ENCODE data around the gene GGA1. TPM values are rescaled to one million over a fixed set of nuclear protein-coding genes. Genes with fewer than 3 reads are reported as not detected.

GGA1 gene
- total and polyA plus RNA-seq, 2 of the 4 experiments (the other 2 are of a cell fraction): 17.2 to 48.5 TPM

DNA sequence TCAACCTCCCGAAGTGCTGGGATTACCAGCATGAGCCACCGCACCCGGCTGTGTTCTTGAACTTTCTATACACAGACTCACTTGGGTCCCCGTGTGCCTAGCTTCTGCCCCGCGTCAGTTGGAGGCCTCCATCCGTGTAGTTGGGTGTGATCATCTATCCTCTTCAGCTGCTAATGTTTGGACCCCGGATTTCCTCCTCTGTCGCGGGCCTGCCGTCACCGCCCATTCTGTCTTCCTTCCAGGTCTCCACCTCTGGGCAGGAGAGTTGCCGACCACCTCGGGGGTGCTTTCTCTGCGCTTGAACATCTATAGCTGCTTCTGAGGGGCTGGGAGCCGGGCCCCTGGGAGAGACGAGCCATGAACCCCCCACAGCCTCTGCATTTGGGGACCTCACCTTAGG, 42.8 kb upstream of the GGA1 start:
- Histone ChIP-seq H3K14ac (replicated peaks; ENCODE audit: low read depth, low read length) (no peak overlapping the region), H3K9me1 (ENCODE audit: insufficient read depth, low read length) (peaks cover 27% of the 10 kb centered on the region), H3K4me1 (ENCODE audit: control insufficient read depth, insufficient read depth, low read length) (peaks cover 27% of the 10 kb centered on the region), H3K27me3 (ENCODE audit: control insufficient read depth, insufficient read depth, low read length) (no peaks in the 10 kb centered on the region), H2AK5ac (ENCODE audit: low read depth, low read length) (no peak overlapping the region), H2AFZ (replicated peaks; ENCODE audit: low read length, poor library complexity) (no peak overlapping the region), H2BK5ac (ENCODE audit: low read depth, low read length, poor library complexity, severe bottlenecking) (no peak overlapping the region), H3K36me3 (ENCODE audit: control insufficient read depth, insufficient read depth, low read length) (peaks cover 51% of the 10 kb centered on the region), H3K9ac (ENCODE audit: low read depth, low read length) (no peak overlapping the region), H3K56ac (ENCODE audit: extremely low read depth, insufficient read depth, low read length) (no peak overlapping the region), H3K18ac (ENCODE audit: low read depth, low read length) (no peak overlapping the region), H2BK20ac (ENCODE audit: low read depth, low read length) (no peak overlapping the region), H4K91ac (ENCODE audit: insufficient read depth, low read depth, low read length) (no peak overlapping the region), H4K5ac (ENCODE audit: low read depth, low read length) (no peak overlapping the region), H2AK9ac (replicated peaks; ENCODE audit: low read depth, low read length, poor library complexity) (no peak overlapping the region), H3K27ac (ENCODE audit: insufficient read depth, low read length) (no peak overlapping the region), H3K4me3 (ENCODE audit: insufficient read depth, low read depth, low read length) (no peak overlapping the region), H3K4ac (ENCODE audit: low read depth, low read length) (no peak overlapping the region), H2BK15ac (ENCODE audit: low read depth, low read length) (no peak overlapping the region), H3K9me3 (ENCODE audit: control insufficient read depth, insufficient read depth, low read length) (no peaks in the 10 kb centered on the region), H2BK120ac (ENCODE audit: low read depth, low read length) (no peak overlapping the region), H3K4me2 (ENCODE audit: low read depth, low read length) (no peak overlapping the region), H4K20me1 (ENCODE audit: insufficient read depth, low read length) (peaks cover 99% of the 10 kb centered on the region), H3K79me1 (ENCODE audit: low read depth in 1 of 2, low read length in 2 of 2) (peaks cover 28 to 89% of the 10 kb centered on the region in 2 experiments; a peak in 3 of 4 replicates), H3K23ac (ENCODE audit: low read depth, low read length) (no peak overlapping the region), H4K8ac (ENCODE audit: low read depth in 2 of 2, low read length in 2 of 2) (no peak overlapping the region)
- dilution Hi-C loops (cut with HindIII; ENCODE audit: low sequenced_read_pairs, unreplicated experiment) (no loop called here), intact Hi-C loops (cut with micrococcal nuclease) (loop anchor here (2.0 kb wide), 1 partner anchor 27 kb away; no protein-coding TSS in a partner anchor), in situ Hi-C loops (cut with MboI; ENCODE audit: low sequenced_read_pairs) (no loop called here)
- CTCF ChIA-PET: interaction anchor here (1.0 kb wide), 1 partner anchor 27 kb away, joined by 3 read pairs; no protein-coding TSS in a partner anchor
- 69% methylated on average over 10 of the region's 17 CpGs; no CpG with 5 or more reads in 1 of the 2 experiments for WGBS, 2 experiments (ENCODE audit: extremely low coverage in 2 of 2, insufficient read length in 1 of 2)
- POLR2A ChIA-PET (ENCODE audit: unreplicated experiment): no interaction called here
- no TSS peak for BruUV-seq (replicated peaks)
- no peak for TF ChIP-seq BHLHE40 (IDR thresholded peaks at IDR 0.05; ENCODE audit: low read depth, low read length)
- DNase-seq (no peak), ATAC-seq (ENCODE audit: low read depth) (no peak)

Measured in IMR-90 (cell line).